Measurements from ENCODE around the gene KCNB1. TPM values are rescaled to one million over a fixed set of nuclear protein-coding genes. Genes with fewer than 3 reads are reported as not detected.

Gene KCNB1
- total RNA-seq, result not detected

GRCh38 chr20:49482621-49483017, at the start of gene KCNB1:
Gene KCNB1 (minus strand): TSS chr20:49482668. CDS start chr20:49482480, 188 bp downstream.
- ChIA-PET CTCF (no interaction called here), POLR2A (no interaction called here)
- Mint-ChIP-seq H3K27me3 (ENCODE audit: low read depth) (peaks cover 46% of the 10 kb centered on the region), H3K4me1 (ENCODE audit: low read depth) (peaks cover 3% of the 10 kb centered on the region), H3K36me3 (ENCODE audit: low read depth) (no peaks in the 10 kb centered on the region), H3K4me3 (no peak within 1 kb of the TSS), H3K9me3 (ENCODE audit: insufficient read depth) (no peaks in the 10 kb centered on the region), H3K27ac (no peak within 1 kb of the TSS)
- peak; percentile 69 for DNase-seq
- peak; percentile 73 for ATAC-seq

GRCh38 chr20:49529470-49529869, 47.0 kb upstream of the KCNB1 start:
- Mint-ChIP-seq H3K9me3 (ENCODE audit: insufficient read depth) (peaks cover 12% of the 10 kb centered on the region), H3K4me1 (ENCODE audit: low read depth) (peaks cover 6% of the 10 kb centered on the region), H3K4me3 (no peak overlapping the region), H3K27me3 (ENCODE audit: low read depth) (peaks cover 20% of the 10 kb centered on the region), H3K36me3 (ENCODE audit: low read depth) (no peaks in the 10 kb centered on the region), H3K27ac (no peak overlapping the region)
- ChIA-PET POLR2A (no interaction called here), CTCF (no interaction called here)
- no peak for DNase-seq
- ATAC-seq, result no peak

- H3K4me3 Mint-ChIP-seq, result no peak overlapping the region
- H3K36me3 Mint-ChIP-seq (ENCODE audit: low read depth), result peaks cover 2% of the 10 kb centered on the region
- CTCF ChIA-PET, result interaction anchor here (0.9 to 1.1 kb wide), 3 partner anchors 8 to 143 kb away, joined by 3 to 4 read pairs (median 3); no protein-coding TSS in a partner anchor
- no peaks in the 10 kb centered on the region for H3K4me1 Mint-ChIP-seq (ENCODE audit: low read depth)
- H3K9me3 Mint-ChIP-seq (ENCODE audit: insufficient read depth), result peaks cover 12% of the 10 kb centered on the region
- no peak overlapping the region for H3K27ac Mint-ChIP-seq
- ATAC-seq (no peak), DNase-seq (no peak)
- H3K27me3 Mint-ChIP-seq (ENCODE audit: low read depth), result peaks cover 25% of the 10 kb centered on the region
- POLR2A ChIA-PET, result no interaction called here
These were observed 44.1 kb upstream of the KCNB1 start for GRCh38 chr20:49526568-49526967.

- no peaks in the 10 kb centered on the region for H3K4me1 Mint-ChIP-seq (ENCODE audit: low read depth)
- peaks cover 2% of the 10 kb centered on the region for H3K36me3 Mint-ChIP-seq (ENCODE audit: low read depth)
- peaks cover 12% of the 10 kb centered on the region for H3K9me3 Mint-ChIP-seq (ENCODE audit: insufficient read depth)
- DNase-seq (no peak), ATAC-seq (no peak)
- H3K4me3 Mint-ChIP-seq, result no peak overlapping the region
- POLR2A ChIA-PET, result no interaction called here
- no peak overlapping the region for H3K27ac Mint-ChIP-seq
- CTCF ChIA-PET, result interaction anchor here (0.9 to 1.1 kb wide), 4 partner anchors 9 to 142 kb away, joined by 3 to 4 read pairs (median 3); no protein-coding TSS in a partner anchor
- H3K27me3 Mint-ChIP-seq (ENCODE audit: low read depth), result peaks cover 25% of the 10 kb centered on the region
These were observed 43.6 kb upstream of the KCNB1 start for GRCh38 chr20:49526056-49526455.

- H3K9me3 Mint-ChIP-seq (ENCODE audit: insufficient read depth), result peaks cover 12% of the 10 kb centered on the region
- no peak overlapping the region for H3K27ac Mint-ChIP-seq
- CTCF ChIA-PET, result no interaction called here
- no peak for ATAC-seq
- no peak for DNase-seq
- H3K4me3 Mint-ChIP-seq, result no peak overlapping the region
- POLR2A ChIA-PET, result no interaction called here
- no peaks in the 10 kb centered on the region for H3K4me1 Mint-ChIP-seq (ENCODE audit: low read depth)
- H3K27me3 Mint-ChIP-seq (ENCODE audit: low read depth), result peaks cover 16% of the 10 kb centered on the region
- peaks cover 2% of the 10 kb centered on the region for H3K36me3 Mint-ChIP-seq (ENCODE audit: low read depth)
These were observed 41.4 kb upstream of the KCNB1 start for GRCh38 chr20:49523767-49524360.

GRCh38 chr20:49521356-49521755, 38.9 kb upstream of the KCNB1 start:
- peaks cover 2% of the 10 kb centered on the region for H3K36me3 Mint-ChIP-seq (ENCODE audit: low read depth)
- POLR2A ChIA-PET, result no interaction called here
- H3K9me3 Mint-ChIP-seq (ENCODE audit: insufficient read depth), result peaks cover 12% of the 10 kb centered on the region

GRCh38 chr20:49519777-49520359, 37.4 kb upstream of the KCNB1 start:
- Mint-ChIP-seq H3K9me3 (ENCODE audit: insufficient read depth) (peaks cover 3% of the 10 kb centered on the region), H3K36me3 (ENCODE audit: low read depth) (peaks cover 2% of the 10 kb centered on the region), H3K4me1 (ENCODE audit: low read depth) (no peaks in the 10 kb centered on the region), H3K27ac (no peak overlapping the region), H3K4me3 (no peak overlapping the region), H3K27me3 (ENCODE audit: low read depth) (peaks cover 5% of the 10 kb centered on the region)
- DNase-seq, result no peak
- ChIA-PET CTCF (interaction anchor here (1.2 to 2.8 kb wide), 2 partner anchors 15 to 35 kb away, joined by 3 to 8 read pairs; no protein-coding TSS in a partner anchor), POLR2A (no interaction called here)
- ATAC-seq, result no peak

More at GRCh38 chr20:49521356-49521755, 38.9 kb upstream of the KCNB1 start:
- CTCF ChIA-PET, result interaction anchor here (0.7 to 2.8 kb wide), 2 partner anchors 13 to 137 kb away, joined by 3 to 8 read pairs; no protein-coding TSS in a partner anchor
- H3K27me3 Mint-ChIP-seq (ENCODE audit: low read depth), result peaks cover 9% of the 10 kb centered on the region
- no peak overlapping the region for H3K4me3 Mint-ChIP-seq
- DNase-seq (no peak), ATAC-seq (no peak)
- H3K27ac Mint-ChIP-seq, result no peak overlapping the region
- H3K4me1 Mint-ChIP-seq (ENCODE audit: low read depth), result no peaks in the 10 kb centered on the region

- ChIA-PET CTCF (no interaction called here), POLR2A (no interaction called here)
- Mint-ChIP-seq H3K4me1 (ENCODE audit: low read depth) (no peaks in the 10 kb centered on the region), H3K27ac (no peak overlapping the region), H3K36me3 (ENCODE audit: low read depth) (peaks cover 2% of the 10 kb centered on the region), H3K4me3 (no peak overlapping the region), H3K9me3 (ENCODE audit: insufficient read depth) (no peaks in the 10 kb centered on the region), H3K27me3 (ENCODE audit: low read depth) (peaks cover 5% of the 10 kb centered on the region)
- DNase-seq (no peak), ATAC-seq (no peak)
These were observed 36.8 kb upstream of the KCNB1 start for GRCh38 chr20:49519212-49519712.

- Mint-ChIP-seq H3K27me3 (ENCODE audit: low read depth) (peaks cover 5% of the 10 kb centered on the region), H3K4me3 (no peak overlapping the region), H3K36me3 (ENCODE audit: low read depth) (peaks cover 2% of the 10 kb centered on the region), H3K27ac (no peak overlapping the region), H3K4me1 (ENCODE audit: low read depth) (no peaks in the 10 kb centered on the region), H3K9me3 (ENCODE audit: insufficient read depth) (no peaks in the 10 kb centered on the region)
- ChIA-PET CTCF (no interaction called here), POLR2A (no interaction called here)
- no peak for DNase-seq
- ATAC-seq, result no peak
These were observed 36.1 kb upstream of the KCNB1 start for GRCh38 chr20:49518576-49518975.

- no peak overlapping the region for H3K4me3 Mint-ChIP-seq
- CTCF ChIA-PET, result interaction anchor here (0.6 kb wide), 1 partner anchor 24 kb away, joined by 3 read pairs; no protein-coding TSS in a partner anchor
- no peak for ATAC-seq
- POLR2A ChIA-PET, result no interaction called here
- DNase-seq, result no peak
- H3K9me3 Mint-ChIP-seq (ENCODE audit: insufficient read depth), result no peaks in the 10 kb centered on the region
- no peaks in the 10 kb centered on the region for H3K36me3 Mint-ChIP-seq (ENCODE audit: low read depth)
- peaks cover 5% of the 10 kb centered on the region for H3K27me3 Mint-ChIP-seq (ENCODE audit: low read depth)
- H3K4me1 Mint-ChIP-seq (ENCODE audit: low read depth), result no peaks in the 10 kb centered on the region
- H3K27ac Mint-ChIP-seq, result no peak overlapping the region
These were observed 35.3 kb upstream of the KCNB1 start for GRCh38 chr20:49517805-49518100.

GRCh38 chr20:49516916-49517804, 34.7 kb upstream of the KCNB1 start:
- Mint-ChIP-seq H3K4me1 (ENCODE audit: low read depth) (no peaks in the 10 kb centered on the region), H3K4me3 (no peak overlapping the region), H3K9me3 (ENCODE audit: insufficient read depth) (no peaks in the 10 kb centered on the region), H3K27me3 (ENCODE audit: low read depth) (peaks cover 5% of the 10 kb centered on the region), H3K36me3 (ENCODE audit: low read depth) (no peaks in the 10 kb centered on the region), H3K27ac (no peak overlapping the region)
- CTCF ChIA-PET, result interaction anchor here (0.6 to 0.9 kb wide), 2 partner anchors 16 to 23 kb away, joined by 3 read pairs; no protein-coding TSS in a partner anchor
- ATAC-seq, result no peak
- POLR2A ChIA-PET, result no interaction called here
- no peak for DNase-seq

GRCh38 chr20:49515586-49515985, 33.1 kb upstream of the KCNB1 start:
- Mint-ChIP-seq H3K9me3 (ENCODE audit: insufficient read depth) (no peaks in the 10 kb centered on the region), H3K4me1 (ENCODE audit: low read depth) (no peaks in the 10 kb centered on the region), H3K36me3 (ENCODE audit: low read depth) (no peaks in the 10 kb centered on the region), H3K27me3 (ENCODE audit: low read depth) (no peaks in the 10 kb centered on the region), H3K4me3 (no peak overlapping the region), H3K27ac (no peak overlapping the region)
- no peak for DNase-seq
- no peak for ATAC-seq
- ChIA-PET POLR2A (no interaction called here), CTCF (interaction anchor here (0.9 to 1.3 kb wide), 2 partner anchors 9 to 18 kb away, joined by 3 to 4 read pairs; no protein-coding TSS in a partner anchor)

All from activated CD8-positive, alpha-beta T cell treated with anti-CD3 and anti-CD28 coated beads, Interleukin-2, amount 10 ng/mL, durations not matched to agents 7 days and 5 days (primary cell).